ENCODE results near the gene NCAN. TPM values are rescaled to one million over a fixed set of nuclear protein-coding genes. Genes with fewer than 3 reads are reported as not detected.

The NCAN gene
- total RNA-seq, 1 experiment from 2014 or later: not detected

DNA sequence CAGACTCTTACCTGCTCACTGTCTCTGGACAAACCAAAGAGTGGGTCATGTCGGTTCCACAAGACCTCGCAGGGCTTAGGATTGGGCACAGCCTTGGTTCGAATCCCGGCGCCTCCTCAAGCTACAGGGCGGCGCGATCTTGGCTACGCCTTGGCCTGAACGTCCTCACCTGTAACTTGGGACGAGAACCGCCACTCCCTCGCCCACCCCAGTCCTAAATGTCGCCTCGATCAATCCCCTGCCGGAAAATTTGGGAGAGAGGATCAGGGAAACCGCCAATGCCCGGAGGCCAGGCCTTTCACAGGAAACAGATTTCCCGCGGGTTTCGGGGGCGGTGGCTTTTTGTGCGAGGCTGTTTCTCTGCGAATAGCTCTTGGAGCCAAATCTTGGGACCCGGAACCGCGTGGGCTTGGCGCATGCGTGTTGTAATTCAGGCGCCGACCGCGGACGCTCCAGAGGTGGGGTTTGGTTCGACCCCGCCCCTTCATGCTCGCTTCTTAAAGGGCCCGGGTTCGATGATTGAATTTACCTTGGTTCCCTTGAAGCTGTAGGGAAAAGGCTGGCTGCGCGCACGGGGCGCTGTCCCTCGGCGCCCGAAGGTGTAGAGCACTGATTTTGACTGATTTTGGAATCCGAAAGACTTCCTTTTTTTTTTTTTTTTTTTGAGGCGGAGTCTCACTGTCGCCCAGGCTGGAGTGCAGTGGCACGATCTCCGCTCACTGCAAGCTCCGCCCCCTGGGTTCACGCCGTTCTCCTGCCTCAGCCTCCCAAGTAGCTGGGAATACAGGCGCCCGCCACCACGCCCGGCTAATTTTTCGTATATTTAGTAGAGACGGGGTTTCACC lies 8.5 kb upstream of the NCAN start, which contains the start of gene NR2C2AP:
TSS of gene NR2C2AP (minus strand) at position 403 of the 845 bp plus-strand sequence. CDS start at position 49, 354 bp downstream.
- H3K27me3 ChIP-seq (ENCODE audit: low read length): no peaks in the 10 kb centered on the region
- H3K4me3 ChIP-seq (ENCODE audit: low read length): peak within 1 kb of the TSS; percentile 92
- H3K9ac ChIP-seq (ENCODE audit: low read length): peak within 1 kb of the TSS; percentile 84
- no peaks in the 10 kb centered on the region for H4K20me1 ChIP-seq (ENCODE audit: insufficient read depth, low read depth, low read length)
- H3K27ac ChIP-seq (ENCODE audit: low read length): peak within 1 kb of the TSS; percentile 40; the same call in 1 of the 2 replicates
- peak within 1 kb of the TSS; percentile 85 for H3K4me2 ChIP-seq (ENCODE audit: low read depth, low read length, poor library complexity, severe bottlenecking)
- H2AFZ ChIP-seq (ENCODE audit: low read length): no peak within 1 kb of the TSS
- DNase-seq: peak; percentile 98
- no peaks in the 10 kb centered on the region for H3K9me3 ChIP-seq (ENCODE audit: low read length)
- H3K79me2 ChIP-seq (ENCODE audit: low read length): peaks cover 15% of the 10 kb centered on the region
- H3K4me1 ChIP-seq (ENCODE audit: low read length): peaks cover 17% of the 10 kb centered on the region
- H3K36me3 ChIP-seq (ENCODE audit: insufficient read depth, low read length): 0 out of 2 replicates have a peak, but pooled peaks cover 3% of the 10 kb centered on the region
- no peaks in the 10 kb centered on the region for H3K9me2 ChIP-seq (replicated peaks; ENCODE audit: insufficient read depth, low read length)

DNA sequence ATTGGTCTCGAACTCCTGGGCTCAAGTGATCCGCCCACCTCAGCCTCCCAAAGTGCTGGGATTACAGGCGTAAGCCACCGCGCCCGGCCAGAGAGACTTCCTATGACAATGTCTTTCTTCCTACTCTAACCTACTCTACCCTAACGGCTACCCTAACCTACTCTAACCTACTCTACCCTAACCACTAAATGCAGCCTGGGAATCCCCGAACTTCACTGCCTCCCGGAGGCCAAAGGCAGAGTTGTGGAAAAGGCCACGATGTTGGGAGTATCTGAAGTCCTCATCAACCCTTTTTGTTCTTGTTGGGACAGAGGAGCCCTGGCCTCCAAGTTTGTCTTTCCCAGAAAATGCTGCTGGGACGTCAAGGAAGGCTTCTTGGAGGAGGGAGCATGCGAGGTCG lies 7.6 kb upstream of the NCAN start:
- peaks cover 15% of the 10 kb centered on the region for H3K79me2 ChIP-seq (ENCODE audit: low read length)
- no peaks in the 10 kb centered on the region for H3K27me3 ChIP-seq (ENCODE audit: low read length)
- H3K36me3 ChIP-seq (ENCODE audit: insufficient read depth, low read length): no peaks in the 10 kb centered on the region
- H3K4me3 ChIP-seq (ENCODE audit: low read length): no peak overlapping the region
- H3K9me3 ChIP-seq (ENCODE audit: low read length): no peaks in the 10 kb centered on the region
- no peaks in the 10 kb centered on the region for H4K20me1 ChIP-seq (ENCODE audit: insufficient read depth, low read depth, low read length)
- H3K9me2 ChIP-seq (replicated peaks; ENCODE audit: insufficient read depth, low read length): no peaks in the 10 kb centered on the region
- no peak overlapping the region for H2AFZ ChIP-seq (ENCODE audit: low read length)
- no peak overlapping the region for H3K4me2 ChIP-seq (ENCODE audit: low read depth, low read length, poor library complexity, severe bottlenecking)
- no peak for DNase-seq
- peaks cover 17% of the 10 kb centered on the region for H3K4me1 ChIP-seq (ENCODE audit: low read length)
- no peak overlapping the region for H3K27ac ChIP-seq (ENCODE audit: low read length)
- no peak overlapping the region for H3K9ac ChIP-seq (ENCODE audit: low read length)

GRCh38 chr19:19205416-19206410 lies 6.0 kb upstream of the NCAN start:
- Histone ChIP-seq H3K79me2 (ENCODE audit: low read length) (peaks cover 15% of the 10 kb centered on the region), H3K27ac (ENCODE audit: low read length) (no peak overlapping the region), H3K27me3 (ENCODE audit: low read length) (no peaks in the 10 kb centered on the region), H4K20me1 (ENCODE audit: insufficient read depth, low read depth, low read length) (no peaks in the 10 kb centered on the region), H3K4me1 (ENCODE audit: low read length) (peaks cover 17% of the 10 kb centered on the region), H3K9me2 (replicated peaks; ENCODE audit: insufficient read depth, low read length) (no peaks in the 10 kb centered on the region), H3K4me3 (ENCODE audit: low read length) (no peak overlapping the region), H3K36me3 (ENCODE audit: insufficient read depth, low read length) (no peaks in the 10 kb centered on the region), H3K9me3 (ENCODE audit: low read length) (no peaks in the 10 kb centered on the region), H3K9ac (ENCODE audit: low read length) (no peak overlapping the region), H3K4me2 (ENCODE audit: low read depth, low read length, poor library complexity, severe bottlenecking) (no peak overlapping the region), H2AFZ (ENCODE audit: low read length) (no peak overlapping the region)
- DNase-seq: no peak

DNA sequence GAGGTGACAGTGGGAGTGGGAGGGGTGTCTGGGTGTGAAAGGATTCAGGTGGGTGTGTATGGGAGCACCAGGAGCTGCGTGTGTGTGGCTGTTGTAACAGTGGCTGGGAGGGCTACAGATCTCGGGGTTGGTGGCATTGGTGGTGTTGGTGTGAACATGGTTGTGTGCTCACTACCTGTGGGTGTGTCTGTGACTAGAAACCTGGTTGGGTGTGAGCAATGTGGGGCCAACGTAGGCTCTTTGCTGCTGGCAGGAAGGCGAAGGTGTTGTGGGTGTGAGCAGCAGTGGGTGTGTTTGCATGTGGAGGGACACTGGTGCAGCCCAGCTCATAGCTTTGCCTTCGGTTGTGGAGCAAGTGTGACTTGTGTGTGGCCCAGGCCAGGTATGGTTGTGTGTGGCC lies 4.8 kb upstream of the NCAN start:
- H3K27me3 ChIP-seq (ENCODE audit: low read length): no peaks in the 10 kb centered on the region
- no peak overlapping the region for H3K27ac ChIP-seq (ENCODE audit: low read length)
- H3K9ac ChIP-seq (ENCODE audit: low read length): no peak overlapping the region
- H3K4me3 ChIP-seq (ENCODE audit: low read length): no peak overlapping the region
- no peaks in the 10 kb centered on the region for H4K20me1 ChIP-seq (ENCODE audit: insufficient read depth, low read depth, low read length)
- H3K36me3 ChIP-seq (ENCODE audit: insufficient read depth, low read length): no peaks in the 10 kb centered on the region
- peaks cover 11% of the 10 kb centered on the region for H3K79me2 ChIP-seq (ENCODE audit: low read length)
- H2AFZ ChIP-seq (ENCODE audit: low read length): no peak overlapping the region
- no peaks in the 10 kb centered on the region for H3K9me2 ChIP-seq (replicated peaks; ENCODE audit: insufficient read depth, low read length)
- H3K9me3 ChIP-seq (ENCODE audit: low read length): no peaks in the 10 kb centered on the region
- H3K4me2 ChIP-seq (ENCODE audit: low read depth, low read length, poor library complexity, severe bottlenecking): no peak overlapping the region
- no peak for DNase-seq
- peaks cover 9% of the 10 kb centered on the region for H3K4me1 ChIP-seq (ENCODE audit: low read length)

DNA sequence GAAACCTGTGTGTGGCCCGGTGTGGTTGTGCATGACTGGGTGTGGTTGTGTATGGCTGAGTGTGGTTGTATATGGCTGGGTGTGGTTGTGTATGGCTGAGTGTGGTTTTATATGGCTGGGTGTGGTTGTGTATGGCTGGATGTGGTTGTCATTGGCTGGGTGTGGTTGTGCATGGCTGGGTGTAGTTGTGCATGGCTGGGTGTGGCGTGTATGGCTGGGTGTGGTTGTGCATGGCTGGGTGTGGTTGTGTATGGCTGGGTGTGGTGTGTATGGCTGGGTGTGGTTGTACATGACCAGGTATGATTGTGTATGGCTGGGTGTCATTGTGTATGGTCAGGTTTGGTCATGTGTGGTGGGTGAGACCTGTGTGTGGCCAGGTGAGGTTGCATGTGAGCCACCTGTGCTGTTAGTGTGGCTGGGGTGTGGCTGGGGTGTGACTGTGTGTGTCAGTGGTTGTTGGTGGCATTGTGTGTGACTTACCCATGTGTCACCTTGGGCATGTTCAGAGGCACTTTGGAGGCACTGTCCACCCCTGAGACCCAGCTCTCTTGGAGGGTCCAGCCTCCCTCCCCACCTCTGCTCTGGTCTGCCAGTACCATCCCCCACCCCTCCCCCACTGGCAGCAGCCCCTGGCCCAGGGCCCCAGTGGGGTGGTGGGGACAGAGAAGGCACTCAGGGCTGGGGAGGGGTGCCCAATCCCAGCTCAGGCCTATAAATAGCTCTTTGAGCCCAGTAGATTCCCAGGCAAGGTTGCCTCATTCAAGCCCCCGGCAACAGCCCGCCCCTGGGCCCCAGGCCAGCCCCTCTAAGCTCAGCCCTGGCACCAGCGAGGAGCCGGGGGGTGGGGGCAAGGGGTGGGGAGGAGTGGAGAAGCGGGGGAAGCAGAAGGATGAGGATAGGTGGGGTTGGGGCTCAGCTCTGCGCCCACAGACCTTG lies 3.9 kb upstream of the NCAN start:
- Histone ChIP-seq H3K27ac (ENCODE audit: low read length) (no peak overlapping the region), H2AFZ (ENCODE audit: low read length) (no peak overlapping the region), H3K9me3 (ENCODE audit: low read length) (no peaks in the 10 kb centered on the region), H3K4me2 (ENCODE audit: low read depth, low read length, poor library complexity, severe bottlenecking) (no peak overlapping the region), H3K9ac (ENCODE audit: low read length) (no peak overlapping the region), H3K9me2 (replicated peaks; ENCODE audit: insufficient read depth, low read length) (no peaks in the 10 kb centered on the region), H3K27me3 (ENCODE audit: low read length) (no peaks in the 10 kb centered on the region), H3K79me2 (ENCODE audit: low read length) (peaks cover 1% of the 10 kb centered on the region), H3K36me3 (ENCODE audit: insufficient read depth, low read length) (no peaks in the 10 kb centered on the region), H3K4me1 (ENCODE audit: low read length) (no peaks in the 10 kb centered on the region), H3K4me3 (ENCODE audit: low read length) (no peak overlapping the region), H4K20me1 (ENCODE audit: insufficient read depth, low read depth, low read length) (no peaks in the 10 kb centered on the region)
- no peak for DNase-seq

DNA sequence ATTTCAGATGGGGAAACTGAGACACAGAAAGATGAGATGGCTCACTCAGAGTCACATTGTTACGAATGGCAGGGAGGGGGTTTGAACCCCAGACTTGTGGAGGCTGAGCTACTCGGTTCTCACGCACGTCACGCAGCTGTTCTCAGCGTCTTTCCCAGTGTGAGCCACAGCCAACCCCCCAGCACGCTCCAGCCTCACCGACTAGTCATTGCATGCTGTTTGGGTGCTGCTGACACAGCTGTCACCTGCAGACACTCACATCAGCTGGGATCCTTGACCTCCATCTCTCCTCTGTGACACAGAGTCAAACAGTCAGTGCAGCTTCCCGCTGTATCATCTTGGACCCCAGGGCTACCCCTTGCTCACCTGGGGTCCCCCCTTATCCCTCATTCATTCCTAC lies 2.4 kb upstream of the NCAN start:
- no peaks in the 10 kb centered on the region for H3K9me2 ChIP-seq (replicated peaks; ENCODE audit: insufficient read depth, low read length)
- H3K9ac ChIP-seq (ENCODE audit: low read length): no peak overlapping the region
- H3K4me2 ChIP-seq (ENCODE audit: low read depth, low read length, poor library complexity, severe bottlenecking): no peak overlapping the region
- H4K20me1 ChIP-seq (ENCODE audit: insufficient read depth, low read depth, low read length): no peaks in the 10 kb centered on the region
- no peak overlapping the region for H3K27ac ChIP-seq (ENCODE audit: low read length)
- no peaks in the 10 kb centered on the region for H3K9me3 ChIP-seq (ENCODE audit: low read length)
- H2AFZ ChIP-seq (ENCODE audit: low read length): no peak overlapping the region
- no peak for DNase-seq
- no peaks in the 10 kb centered on the region for H3K79me2 ChIP-seq (ENCODE audit: low read length)
- no peak overlapping the region for H3K4me3 ChIP-seq (ENCODE audit: low read length)
- no peaks in the 10 kb centered on the region for H3K27me3 ChIP-seq (ENCODE audit: low read length)
- H3K36me3 ChIP-seq (ENCODE audit: insufficient read depth, low read length): no peaks in the 10 kb centered on the region
- peaks cover 3% of the 10 kb centered on the region; the same call in 1 of the 2 replicates for H3K4me1 ChIP-seq (ENCODE audit: low read length)

- DNase-seq: no peak
- H3K4me3 ChIP-seq (ENCODE audit: low read length): no peak overlapping the region
- H3K4me1 ChIP-seq (ENCODE audit: low read length): peaks cover 5% of the 10 kb centered on the region; the same call in 1 of the 2 replicates
- H3K9ac ChIP-seq (ENCODE audit: low read length): no peak overlapping the region
- H3K36me3 ChIP-seq (ENCODE audit: insufficient read depth, low read length): no peaks in the 10 kb centered on the region
- H4K20me1 ChIP-seq (ENCODE audit: insufficient read depth, low read depth, low read length): no peaks in the 10 kb centered on the region; the same call in 1 of the 2 replicates
- no peaks in the 10 kb centered on the region for H3K9me3 ChIP-seq (ENCODE audit: low read length)
- H3K79me2 ChIP-seq (ENCODE audit: low read length): no peaks in the 10 kb centered on the region
- H3K27ac ChIP-seq (ENCODE audit: low read length): no peak overlapping the region
- H3K27me3 ChIP-seq (ENCODE audit: low read length): no peaks in the 10 kb centered on the region
- H3K4me2 ChIP-seq (ENCODE audit: low read depth, low read length, poor library complexity, severe bottlenecking): no peak overlapping the region
- no peaks in the 10 kb centered on the region for H3K9me2 ChIP-seq (replicated peaks; ENCODE audit: insufficient read depth, low read length)
- H2AFZ ChIP-seq (ENCODE audit: low read length): no peak overlapping the region
These were observed 1.2 kb downstream of the NCAN start for GRCh38 chr19:19212916-19213315.
